BE2C (cell line): Measurements from ENCODE around the gene ASPG.
A peak's percentile ranks its signal among the peaks of the same experiment; 100 is the strongest.

Experiments used
- DNase-seq: peaks from one replicate; pipeline ENCODE4 v3.0.0-alpha.2; 2020
- H3K27me3 ChIP-seq: fragments of 250-450 bp; sonication (Bioruptor Pico); 2 replicates; pipeline ENCODE4 v1.5.1; 2020; ENCODE audit warnings: mild to moderate bottlenecking
- H3K36me3 ChIP-seq: fragments of 250-450 bp; sonication (Bioruptor Pico); 2 replicates; pipeline ENCODE4 v1.5.1; 2020; ENCODE audit warnings: mild to moderate bottlenecking
- H3K4me1 ChIP-seq: fragments of 250-450 bp; sonication (Bioruptor Pico); 2 replicates; pipeline ENCODE4 v1.5.1; 2020
- H3K4me3 ChIP-seq: 2 replicates; pipeline ENCODE4 v1.5.1; 2011; ENCODE audit warnings: low read depth, low read length
- H3K9me3 ChIP-seq: fragments of 250-450 bp; sonication (Bioruptor Pico); 2 replicates; pipeline ENCODE4 v1.5.1; 2020
- TF ChIP-seq, protein P1 (sequence below): IDR thresholded peaks from 2 replicates; pipeline ENCODE4 v1.5.1; 2012; ENCODE audit warnings: mild to moderate bottlenecking, low read depth, low read length

Gene ASPG

DNA sequence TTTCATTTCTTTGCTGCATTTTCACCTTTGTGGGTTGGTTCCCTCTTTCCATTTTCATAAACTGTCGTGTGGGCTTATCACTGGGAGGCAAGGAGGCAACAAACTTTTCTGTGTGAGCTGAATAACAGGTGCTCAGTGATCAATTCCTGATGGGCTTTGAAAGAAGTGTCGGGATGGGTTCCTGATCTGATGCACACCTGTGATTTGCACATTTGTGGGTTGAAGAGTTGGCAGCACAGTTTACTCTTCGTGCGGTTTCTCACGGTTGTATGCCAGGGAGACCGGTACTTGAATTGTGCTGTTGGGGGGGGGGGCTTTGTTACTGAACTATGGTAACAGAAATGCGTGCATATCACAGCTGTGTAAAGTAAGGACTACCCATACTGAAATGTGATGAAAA, 16.0 kb upstream of the ASPG start:
- Histone ChIP-seq H3K36me3 (no peaks in the 10 kb centered on the region), H3K9me3 (peaks cover 4% of the 10 kb centered on the region), H3K4me1 (no peaks in the 10 kb centered on the region), H3K27me3 (no peaks in the 10 kb centered on the region), H3K4me3 (no peak overlapping the region)
- no peak for DNase-seq
- TF ChIP-seq, protein P1, sequence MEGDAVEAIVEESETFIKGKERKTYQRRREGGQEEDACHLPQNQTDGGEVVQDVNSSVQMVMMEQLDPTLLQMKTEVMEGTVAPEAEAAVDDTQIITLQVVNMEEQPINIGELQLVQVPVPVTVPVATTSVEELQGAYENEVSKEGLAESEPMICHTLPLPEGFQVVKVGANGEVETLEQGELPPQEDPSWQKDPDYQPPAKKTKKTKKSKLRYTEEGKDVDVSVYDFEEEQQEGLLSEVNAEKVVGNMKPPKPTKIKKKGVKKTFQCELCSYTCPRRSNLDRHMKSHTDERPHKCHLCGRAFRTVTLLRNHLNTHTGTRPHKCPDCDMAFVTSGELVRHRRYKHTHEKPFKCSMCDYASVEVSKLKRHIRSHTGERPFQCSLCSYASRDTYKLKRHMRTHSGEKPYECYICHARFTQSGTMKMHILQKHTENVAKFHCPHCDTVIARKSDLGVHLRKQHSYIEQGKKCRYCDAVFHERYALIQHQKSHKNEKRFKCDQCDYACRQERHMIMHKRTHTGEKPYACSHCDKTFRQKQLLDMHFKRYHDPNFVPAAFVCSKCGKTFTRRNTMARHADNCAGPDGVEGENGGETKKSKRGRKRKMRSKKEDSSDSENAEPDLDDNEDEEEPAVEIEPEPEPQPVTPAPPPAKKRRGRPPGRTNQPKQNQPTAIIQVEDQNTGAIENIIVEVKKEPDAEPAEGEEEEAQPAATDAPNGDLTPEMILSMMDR, result no peak

DNA sequence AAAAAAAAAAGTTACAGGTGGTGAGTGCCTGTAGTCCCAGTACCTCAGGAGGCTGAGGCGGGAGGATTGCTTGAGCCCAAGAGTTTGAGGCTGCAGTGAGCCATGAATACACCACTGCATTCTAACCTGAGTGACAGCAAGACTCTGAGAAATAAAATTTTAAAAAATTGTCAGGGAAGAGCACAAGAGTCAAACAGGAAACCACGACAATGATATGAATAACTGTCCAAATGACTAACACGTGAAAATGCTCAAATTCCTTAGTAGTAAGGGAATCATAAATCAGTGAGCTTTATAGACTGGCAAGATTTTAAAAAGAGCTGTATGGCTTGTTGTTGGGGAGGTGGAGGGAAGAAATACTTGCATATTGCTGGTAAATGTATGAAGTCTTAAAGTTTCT, 12.9 kb upstream of the ASPG start:
- Histone ChIP-seq H3K4me1 (no peaks in the 10 kb centered on the region), H3K27me3 (no peaks in the 10 kb centered on the region), H3K36me3 (no peaks in the 10 kb centered on the region), H3K9me3 (peaks cover 4% of the 10 kb centered on the region), H3K4me3 (no peak overlapping the region)
- TF ChIP-seq, protein P1, result no peak
- DNase-seq, result no peak

DNA sequence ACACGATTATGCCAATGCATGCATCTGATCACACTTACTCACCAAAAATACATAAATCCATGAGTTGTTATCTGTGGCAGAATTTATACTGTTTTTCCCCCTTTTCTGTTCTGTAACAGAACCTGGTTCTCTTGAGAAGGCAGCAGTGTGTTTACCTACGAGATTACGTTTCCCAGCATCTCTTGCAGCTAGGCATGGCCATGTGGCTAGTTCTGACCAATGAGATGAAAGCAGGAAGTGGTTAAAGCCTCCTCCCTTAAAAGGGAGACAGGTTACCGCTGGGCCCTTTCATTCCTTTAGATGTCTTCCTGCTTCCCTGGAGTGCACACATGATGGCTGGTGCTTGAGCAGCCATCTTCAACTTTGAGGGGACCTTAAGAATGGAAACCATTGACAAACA, 11.7 kb upstream of the ASPG start:
- TF ChIP-seq, protein P1, result no peak
- Histone ChIP-seq H3K9me3 (peaks cover 4% of the 10 kb centered on the region), H3K4me1 (no peaks in the 10 kb centered on the region), H3K4me3 (no peak overlapping the region), H3K36me3 (no peaks in the 10 kb centered on the region), H3K27me3 (no peaks in the 10 kb centered on the region)
- no peak for DNase-seq

DNA sequence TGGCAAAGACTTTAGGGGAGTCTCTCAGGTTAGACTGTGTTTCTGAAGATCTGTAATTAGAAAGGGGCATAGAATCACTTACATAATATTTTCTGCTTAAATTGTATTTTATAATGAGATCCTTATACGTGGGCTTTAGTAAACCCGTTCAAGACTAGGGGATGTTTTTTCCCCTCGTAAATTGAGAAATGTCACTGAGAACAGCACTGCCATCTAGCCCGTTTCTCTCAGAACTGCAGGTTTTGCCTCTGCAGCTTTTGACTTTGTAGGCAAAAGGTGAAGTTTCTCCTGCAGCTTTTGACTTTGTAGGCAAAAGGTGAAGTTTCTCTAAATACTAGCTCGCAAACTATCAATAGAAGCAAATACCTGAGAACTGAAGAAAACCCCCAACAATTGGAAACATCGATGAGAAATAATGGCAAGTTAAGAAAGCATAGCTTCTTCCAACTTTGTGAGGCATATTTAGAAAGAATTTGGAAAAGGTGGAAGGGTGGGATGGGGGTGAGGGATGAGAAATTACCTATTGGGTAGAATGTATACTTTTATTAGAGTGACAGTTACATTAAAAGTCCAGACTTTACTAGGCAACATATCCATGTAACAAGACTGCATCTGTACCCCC, 9.9 kb upstream of the ASPG start:
- Histone ChIP-seq H3K4me3 (no peak overlapping the region), H3K4me1 (no peaks in the 10 kb centered on the region), H3K9me3 (peaks cover 4% of the 10 kb centered on the region), H3K27me3 (no peaks in the 10 kb centered on the region), H3K36me3 (no peaks in the 10 kb centered on the region)
- TF ChIP-seq, protein P1, result peak; percentile 77
- DNase-seq, result peak; percentile 31

DNA sequence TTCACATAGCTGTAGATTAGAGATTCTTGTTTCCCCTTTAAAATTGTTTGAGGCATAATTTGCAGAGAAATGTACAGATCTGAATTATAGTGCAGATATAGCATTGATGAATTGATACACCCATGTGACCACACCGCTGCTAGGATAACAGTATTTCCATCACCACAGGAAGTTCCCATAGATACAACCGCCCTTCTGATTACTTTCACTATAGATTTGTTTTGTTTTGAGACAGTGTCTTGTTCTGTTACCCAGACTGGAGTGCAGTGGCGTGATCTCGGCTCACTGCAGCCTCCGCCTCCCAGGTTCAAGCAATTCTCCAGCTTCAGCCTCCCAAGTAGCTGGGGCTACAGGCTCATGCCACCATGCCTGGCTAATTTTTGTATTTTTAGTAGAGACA, 8.8 kb upstream of the ASPG start:
- TF ChIP-seq, protein P1, result no peak
- Histone ChIP-seq H3K27me3 (no peaks in the 10 kb centered on the region), H3K9me3 (peaks cover 4% of the 10 kb centered on the region), H3K4me1 (no peaks in the 10 kb centered on the region), H3K4me3 (no peak overlapping the region), H3K36me3 (no peaks in the 10 kb centered on the region)
- no peak for DNase-seq

DNA sequence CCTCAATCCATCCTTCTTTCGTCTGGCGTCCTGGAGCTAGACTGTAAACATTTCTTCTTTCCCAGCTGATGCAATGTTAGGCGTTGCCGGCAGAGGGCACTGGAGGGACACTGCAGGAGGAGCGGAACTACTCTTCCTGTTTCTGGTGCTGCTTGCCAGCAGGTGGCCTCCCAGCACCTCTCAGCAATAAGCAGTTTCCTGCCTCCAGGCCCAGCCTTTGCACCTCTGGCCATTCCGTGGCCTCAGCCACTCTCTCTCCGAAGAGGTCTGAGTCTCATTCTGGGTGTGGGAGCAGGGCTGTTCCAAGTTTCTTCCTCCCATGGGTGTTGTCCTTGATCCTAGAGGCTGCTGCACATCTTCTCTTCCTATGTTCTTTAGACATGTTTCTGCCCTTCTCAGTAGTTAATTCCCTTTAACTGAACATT, 7.5 kb upstream of the ASPG start:
- Histone ChIP-seq H3K27me3 (no peaks in the 10 kb centered on the region), H3K4me1 (no peaks in the 10 kb centered on the region), H3K4me3 (no peak overlapping the region), H3K36me3 (no peaks in the 10 kb centered on the region), H3K9me3 (peaks cover 4% of the 10 kb centered on the region)
- TF ChIP-seq, protein P1, result peak; percentile 100
- peak; percentile 90 for DNase-seq
